Kidney glomerular epithelial cell (primary cell): ENCODE results near the gene ANO8.
"Not testable (repeated sequence)": the region's sequence is repeated elsewhere in the genome, so short reads cannot be mapped to it uniquely, and the experiment has no call there.

ENCODE experiments used
- DNase-seq: peaks from one replicate; lab custom pipeline; 2025; lab: John Stamatoyannopoulos, UW

ANO8 gene

GRCh38 chr19:17334414-17335409 is at the start of gene ANO8:
TSS of gene ANO8 (minus strand) at chr19:17334855. CDS start at chr19:17334670, 185 bp downstream.
- peak; percentile 91 for DNase-seq

- DNase-seq, result no peak
Observed at GRCh38 chr19:17380426-17381138, 45.9 kb upstream of the ANO8 start.

- DNase-seq, result no peak
Observed at GRCh38 chr19:17379221-17379631, 44.6 kb upstream of the ANO8 start.

- DNase-seq, result no peak
Observed at GRCh38 chr19:17378271-17378670, 43.6 kb upstream of the ANO8 start.

GRCh38 chr19:17376935-17377600 is 42.4 kb upstream of the ANO8 start, which contains the start of gene PLVAP:
TSS of gene PLVAP (minus strand) at chr19:17377342. CDS start at chr19:17377288, 54 bp downstream.
- no peak for DNase-seq

GRCh38 chr19:17370026-17370587 is 35.5 kb upstream of the ANO8 start:
- no peak for DNase-seq

GRCh38 chr19:17365361-17365760 is 30.7 kb upstream of the ANO8 start:
- no peak for DNase-seq

- not testable (repeated sequence) for DNase-seq
Observed at GRCh38 chr19:17363852-17364605, 29.4 kb upstream of the ANO8 start.

GRCh38 chr19:17359905-17360800 is 25.5 kb upstream of the ANO8 start:
- no peak for DNase-seq

- no peak for DNase-seq
Observed at GRCh38 chr19:17358395-17358794, 23.7 kb upstream of the ANO8 start.

- no peak for DNase-seq
Observed at GRCh38 chr19:17357724-17358123, 23.1 kb upstream of the ANO8 start.

- DNase-seq, result no peak
Observed at GRCh38 chr19:17357078-17357666, 22.5 kb upstream of the ANO8 start.

GRCh38 chr19:17353386-17353785 is 18.7 kb upstream of the ANO8 start:
- DNase-seq, result no peak

- no peak for DNase-seq
Observed at GRCh38 chr19:17352608-17353280, 18.1 kb upstream of the ANO8 start.

- DNase-seq, result no peak
Observed at GRCh38 chr19:17351815-17352435, 17.3 kb upstream of the ANO8 start.

GRCh38 chr19:17348700-17349099 is 14.0 kb upstream of the ANO8 start:
- DNase-seq, result no peak

GRCh38 chr19:17347877-17348276 is 13.2 kb upstream of the ANO8 start:
- DNase-seq, result no peak

- DNase-seq, result no peak
Observed at GRCh38 chr19:17347361-17347760, 12.7 kb upstream of the ANO8 start.
